HepG2 (cell line): ENCODE measurements around the gene ZMYND8. TPM values are rescaled to one million over a fixed set of nuclear protein-coding genes. Genes with fewer than 3 reads are reported as not detected.

Experiments
- ATAC-seq: fragments of 200-7000 bp; cut with Tn5 transposase; 3 replicates; pipeline ENCODE4 v1.9.1; 2020; ENCODE audit warnings: mild to moderate bottlenecking, moderate library complexity
- BruUV-seq: library from RNA; stranded (reverse); fragments of 400-500 nt; replicated peaks from 2 replicates; lab custom pipeline; 2021; lab: Mats Ljungman, UMichigan
- CTCF ChIA-PET: fragments of 300-600 bp; formaldehyde crosslinking; extraction: SDS; loops from one replicate; lab custom pipeline; 2021; ENCODE audit warnings: low total read pairs, inconsistent platforms, low intra/inter-chr PET ratio; lab: Yijun Ruan, JAX
- POLR2A ChIA-PET: fragments of 350-600 bp; sonication (Branson Sonifier 250); formaldehyde crosslinking; loops from one replicate; lab custom pipeline; 2020; ENCODE audit warnings: antibody characterized with exemption, inconsistent platforms; lab: Yijun Ruan, JAX
- DNase-seq: peaks from one replicate; pipeline ENCODE4 v3.0.0-alpha.2; 2015; ENCODE audit warnings: low spot score
- FAIRE-seq: peaks from 3 replicates; lab custom pipeline; 2011; peaks lifted over from hg19 to GRCh38; lab: Jason Lieb, UNC
- H2AFZ ChIP-seq: one replicate; pipeline ENCODE4 v1.6.1; 2011; ENCODE audit warnings: low read length, inconsistent platforms
- H3K27ac ChIP-seq: fragments of 300-600 bp; 3 replicates; pipeline ENCODE4 v1.8.0; 2011; ENCODE audit warnings: mixed run types, mild to moderate bottlenecking, mixed read lengths, low read length, inconsistent platforms; ENCODE audit not compliant: insufficient read depth; ENCODE audit errors: extremely low read length
- H3K27me3 ChIP-seq, 2 experiments: fragments of 200-600 bp in 1 of 2; 2 replicates in 1 of 2; 3 replicates in 1 of 2; pipeline versions ENCODE4 v1.6.0 to v1.8.0; 2011; ENCODE audit warnings: low read length in 2 of 2, mild to moderate bottlenecking in 2 of 2, moderate library complexity in 2 of 2, inconsistent platforms in 1 of 2; ENCODE audit not compliant: insufficient read depth in 2 of 2, control insufficient read depth in 1 of 2
- H3K36me3 ChIP-seq, 2 experiments: fragments of 200-600 bp in 1 of 2; replicated peaks in 1 of 2; 2 replicates in 1 of 2; 3 replicates in 1 of 2; pipeline versions ENCODE4 v1.5.1 to v1.8.0; 2011; ENCODE audit warnings: low read length in 2 of 2, inconsistent platforms in 1 of 2; ENCODE audit not compliant: insufficient read depth in 2 of 2, control insufficient read depth in 1 of 2
- H3K4me1 ChIP-seq: 2 replicates; pipeline ENCODE4 v1.5.1; 2012; ENCODE audit warnings: low read length, inconsistent platforms; ENCODE audit not compliant: insufficient read depth
- H3K4me2 ChIP-seq: 2 replicates; pipeline ENCODE4 v1.6.0; 2011; ENCODE audit warnings: low read depth, low read length, inconsistent platforms
- H3K4me3 ChIP-seq, 3 experiments: fragments of 200-600 bp in 1 of 3; sonication (generic), shearing (Covaris generic) in 1 of 3; replicated peaks in 1 of 3; 2 replicates each; pipeline ENCODE4 v1.5.1; 2011 to 2016; ENCODE audit warnings: low read length in 3 of 3, inconsistent platforms in 2 of 3, low read depth in 2 of 3, mild to moderate bottlenecking in 2 of 3, control low read depth in 1 of 3, mixed read lengths in 1 of 3; ENCODE audit not compliant: insufficient read depth in 1 of 3
- H3K79me2 ChIP-seq: one replicate; pipeline ENCODE4 v1.6.1; 2011; ENCODE audit warnings: low read length, inconsistent platforms; ENCODE audit not compliant: insufficient read depth
- H3K9ac ChIP-seq: 2 replicates; pipeline ENCODE4 v1.6.0; 2011; ENCODE audit warnings: mild to moderate bottlenecking, low read depth, low read length, inconsistent platforms; ENCODE audit not compliant: insufficient read depth
- H3K9me3 ChIP-seq: 2 replicates; pipeline ENCODE4 v1.5.1; 2012; ENCODE audit warnings: mild to moderate bottlenecking, low read length
- H4K20me1 ChIP-seq: 2 replicates; pipeline ENCODE4 v1.6.0; 2011; ENCODE audit warnings: inconsistent platforms, mild to moderate bottlenecking, low read length, moderate library complexity; ENCODE audit not compliant: insufficient read depth
- ARID2 ChIP-seq: sonication (generic); formaldehyde crosslinking; IDR thresholded peaks from 2 replicates; pipeline ENCODE4 v1.8.1; 2022; ENCODE audit warnings: mild to moderate bottlenecking, missing genetic modification reagents, borderline replicate concordance
- CBX2 ChIP-seq, 2 experiments: fragments of 200-600 bp in 1 of 2; sonication (generic); formaldehyde crosslinking in 1 of 2; IDR thresholded peaks; 2 replicates each; pipeline versions ENCODE4 v1.7.0 to v1.8.1; 2018 to 2022; ENCODE audit warnings: low read depth in 2 of 2, low read length in 1 of 2, mild to moderate bottlenecking in 1 of 2, missing genetic modification reagents in 1 of 2
- EEA1 ChIP-seq: sonication (generic); formaldehyde crosslinking; IDR thresholded peaks from 2 replicates; pipeline ENCODE4 v1.5.1; 2020; ENCODE audit warnings: mild to moderate bottlenecking, missing genetic modification reagents, borderline replicate concordance
- FOSL1 ChIP-seq: sonication (generic); formaldehyde crosslinking; IDR thresholded peaks from 2 replicates; pipeline ENCODE4 v1.9.0; 2021; ENCODE audit warnings: missing genetic modification reagents, borderline replicate concordance
- FOSL2 ChIP-seq: sonication (generic); formaldehyde crosslinking; IDR thresholded peaks from 2 replicates; pipeline ENCODE4 v1.4.0; 2020; ENCODE audit warnings: missing genetic modification reagents
- GATAD1 ChIP-seq: IDR thresholded peaks from 2 replicates; pipeline ENCODE4 v1.6.1; 2016; ENCODE audit warnings: missing genetic modification reagents, missing compliant biosample characterization
- IKZF1 ChIP-seq: fragments of 450-650 bp; IDR thresholded peaks from 2 replicates; pipeline ENCODE4 v1.7.1; 2016
- NFE2 ChIP-seq: sonication (generic); formaldehyde crosslinking; IDR thresholded peaks from 2 replicates; pipeline ENCODE4 v1.4.0; 2020; ENCODE audit warnings: missing genetic modification reagents
- NFE2L2 ChIP-seq: fragments of 150-350 bp; IDR thresholded peaks from 2 replicates; pipeline ENCODE4 v1.6.1; 2014; ENCODE audit warnings: low read length
- TEAD3 ChIP-seq: optimal IDR thresholded peaks from 2 replicates; pipeline ENCODE3; 2016; ENCODE audit warnings: borderline replicate concordance
- XBP1 ChIP-seq: sonication (generic); formaldehyde crosslinking; IDR thresholded peaks from 2 replicates; pipeline ENCODE4 v1.5.0; 2020; ENCODE audit warnings: missing genetic modification reagents
- ZNF143 ChIP-seq: sonication (generic); formaldehyde crosslinking; IDR thresholded peaks from 2 replicates; pipeline ENCODE4 v1.4.0; 2020; ENCODE audit warnings: missing genetic modification reagents
- ZNF337 ChIP-seq: sonication (generic); formaldehyde crosslinking; IDR thresholded peaks from 2 replicates; pipeline ENCODE4 v1.5.1; 2020; ENCODE audit warnings: missing genetic modification reagents, low read depth, mild to moderate bottlenecking, borderline replicate concordance
- ZNF354B ChIP-seq: sonication (generic); formaldehyde crosslinking; IDR thresholded peaks from 2 replicates; pipeline ENCODE4 v1.8.0; 2022; ENCODE audit warnings: mild to moderate bottlenecking, missing genetic modification reagents
- ZNF652 ChIP-seq: IDR thresholded peaks from 2 replicates; pipeline ENCODE4 v1.6.1; 2016; ENCODE audit warnings: low read depth, borderline replicate concordance
- WGBS: methylation state at CpG from one replicate; pipeline ENCODE4 v1.1.6; 2017; ENCODE audit warnings: low lambda C conversion rate; 5-methylcytosine and 5-hydroxymethylcytosine counted together
- in situ Hi-C: cut with HindIII; loops from 2 replicates; pipeline ENCODE4 v1.10.0; 2017; ENCODE audit warnings: low pct_unique_long_range_greater_than_20kb; ENCODE audit not compliant: extremely low pct_ligation_motif_present
- intact Hi-C: fragments of 100-400 bp; cut with micrococcal nuclease; formaldehyde crosslinking; loops from one replicate; pipeline ENCODE4 v1.10.0; 2022; ENCODE audit not compliant: unreplicated experiment
- polyA plus RNA-seq, 8 experiments: library from polyadenylated mRNA; depleted of rRNA in 3 of 8; stranded (reverse) in 7 of 8; unstranded in 1 of 8; fragments of >200 nt; fragmentation: Illumina TruSeq in 4 of 8; extraction: Trizol in 4 of 8; gene quantifications; 2 replicates each; pipeline versions ENCODE4 v1.2.1 to v1.2.3, GENCODE V29; 2011 to 2016; ENCODE audit warnings: low read depth in 4 of 8, missing spikeins in 1 of 8, mixed read lengths in 1 of 8; ENCODE audit not compliant: insufficient read depth in 1 of 8
- total RNA-seq, 5 experiments: library from RNA; depleted of rRNA; stranded (reverse); fragments of >200 nt; fragmentation: Illumina TruSeq; extraction: Trizol; gene quantifications; 2 replicates each; pipeline ENCODE4 v1.2.3, GENCODE V29; 2016; ENCODE audit warnings: low read depth in 1 of 5
- TF ChIP-seq, protein P1 (sequence below): sonication (generic); formaldehyde crosslinking; IDR thresholded peaks from 2 replicates; pipeline ENCODE4 v1.4.0; 2020; ENCODE audit warnings: missing genetic modification reagents, borderline replicate concordance
- TF ChIP-seq, protein P2 (sequence below): sonication (generic); formaldehyde crosslinking; IDR thresholded peaks from 2 replicates; pipeline ENCODE4 v1.4.0; 2020; ENCODE audit warnings: missing genetic modification reagents, borderline replicate concordance

Gene ZMYND8
- total and polyA plus RNA-seq, 2 of the 13 experiments (the other 11 are each of a cell fraction or from before 2014, with no cell fraction given), result 53.9 to 84.7 TPM

DNA sequence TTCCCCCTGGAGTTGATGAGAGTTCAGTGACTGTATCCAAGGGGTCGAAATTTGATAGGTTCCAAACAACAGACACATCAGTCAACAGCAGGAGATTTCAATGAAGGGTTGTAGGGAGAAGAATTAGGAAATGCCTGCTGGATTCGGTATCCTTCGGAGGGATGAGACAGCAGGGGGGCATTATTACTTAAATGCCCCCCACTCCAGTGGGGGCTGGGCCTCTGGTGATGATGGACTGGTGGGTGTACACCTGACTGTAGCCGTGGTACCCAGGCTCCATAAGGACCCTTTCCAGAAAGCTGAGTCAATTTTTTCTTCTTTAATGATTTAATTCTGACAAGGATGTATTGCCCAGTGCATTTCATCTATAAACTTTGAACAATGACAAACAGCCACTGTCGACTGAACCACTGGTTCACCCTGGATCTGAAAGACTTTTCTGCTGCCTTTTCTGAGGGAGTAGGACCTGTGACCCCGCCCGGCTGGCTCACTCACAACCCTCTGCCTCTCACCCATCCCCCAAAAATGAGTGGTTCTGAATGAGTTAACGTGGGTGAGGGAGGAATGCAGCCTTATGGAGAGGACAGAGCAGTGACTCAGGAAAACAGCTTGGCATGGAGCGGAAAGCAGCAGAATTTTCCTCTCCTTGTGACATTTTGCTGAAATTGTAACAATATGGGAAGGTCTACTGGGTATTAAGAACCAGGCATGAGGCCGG, 41.0 kb downstream of the ZMYND8 start:
- Histone ChIP-seq H3K4me2 (no peak overlapping the region), H4K20me1 (peaks cover 94% of the 10 kb centered on the region), H3K27me3 (no peaks in the 10 kb centered on the region), H3K9ac (no peak overlapping the region), H3K79me2 (peaks cover 98% of the 10 kb centered on the region), H2AFZ (no peak overlapping the region), H3K4me3 (no peak overlapping the region), H3K36me3 (peaks cover 23 to 43% of the 10 kb centered on the region in 2 experiments), H3K9me3 (no peaks in the 10 kb centered on the region), H3K4me1 (peaks cover 100% of the 10 kb centered on the region), H3K27ac (peak overlapping the region; percentile 22)
- ChIA-PET POLR2A (interaction anchor here (5.3 kb wide), 1 partner anchor 41 kb away, joined by 187 read pairs; the partner anchor contains the start of gene ZMYND8), CTCF (no interaction called here)
- BruUV-seq, result no TSS peak
- intact Hi-C loops, result loop anchor here (5.0 kb wide), 3 partner anchors 43 to 83 kb away; no protein-coding TSS in a partner anchor
- in situ Hi-C loops, result no loop called here
- DNase-seq (peak; percentile 50), ATAC-seq (no peak), FAIRE-seq (no peak)
- WGBS, result 86% methylated on average over 10 of the region's 10 CpGs
- peak; percentile 83 for TF ChIP-seq ZNF652 (CRISPR knock-in tag)
- TF ChIP-seq XBP1, result no peak
- TF ChIP-seq, protein P1, sequence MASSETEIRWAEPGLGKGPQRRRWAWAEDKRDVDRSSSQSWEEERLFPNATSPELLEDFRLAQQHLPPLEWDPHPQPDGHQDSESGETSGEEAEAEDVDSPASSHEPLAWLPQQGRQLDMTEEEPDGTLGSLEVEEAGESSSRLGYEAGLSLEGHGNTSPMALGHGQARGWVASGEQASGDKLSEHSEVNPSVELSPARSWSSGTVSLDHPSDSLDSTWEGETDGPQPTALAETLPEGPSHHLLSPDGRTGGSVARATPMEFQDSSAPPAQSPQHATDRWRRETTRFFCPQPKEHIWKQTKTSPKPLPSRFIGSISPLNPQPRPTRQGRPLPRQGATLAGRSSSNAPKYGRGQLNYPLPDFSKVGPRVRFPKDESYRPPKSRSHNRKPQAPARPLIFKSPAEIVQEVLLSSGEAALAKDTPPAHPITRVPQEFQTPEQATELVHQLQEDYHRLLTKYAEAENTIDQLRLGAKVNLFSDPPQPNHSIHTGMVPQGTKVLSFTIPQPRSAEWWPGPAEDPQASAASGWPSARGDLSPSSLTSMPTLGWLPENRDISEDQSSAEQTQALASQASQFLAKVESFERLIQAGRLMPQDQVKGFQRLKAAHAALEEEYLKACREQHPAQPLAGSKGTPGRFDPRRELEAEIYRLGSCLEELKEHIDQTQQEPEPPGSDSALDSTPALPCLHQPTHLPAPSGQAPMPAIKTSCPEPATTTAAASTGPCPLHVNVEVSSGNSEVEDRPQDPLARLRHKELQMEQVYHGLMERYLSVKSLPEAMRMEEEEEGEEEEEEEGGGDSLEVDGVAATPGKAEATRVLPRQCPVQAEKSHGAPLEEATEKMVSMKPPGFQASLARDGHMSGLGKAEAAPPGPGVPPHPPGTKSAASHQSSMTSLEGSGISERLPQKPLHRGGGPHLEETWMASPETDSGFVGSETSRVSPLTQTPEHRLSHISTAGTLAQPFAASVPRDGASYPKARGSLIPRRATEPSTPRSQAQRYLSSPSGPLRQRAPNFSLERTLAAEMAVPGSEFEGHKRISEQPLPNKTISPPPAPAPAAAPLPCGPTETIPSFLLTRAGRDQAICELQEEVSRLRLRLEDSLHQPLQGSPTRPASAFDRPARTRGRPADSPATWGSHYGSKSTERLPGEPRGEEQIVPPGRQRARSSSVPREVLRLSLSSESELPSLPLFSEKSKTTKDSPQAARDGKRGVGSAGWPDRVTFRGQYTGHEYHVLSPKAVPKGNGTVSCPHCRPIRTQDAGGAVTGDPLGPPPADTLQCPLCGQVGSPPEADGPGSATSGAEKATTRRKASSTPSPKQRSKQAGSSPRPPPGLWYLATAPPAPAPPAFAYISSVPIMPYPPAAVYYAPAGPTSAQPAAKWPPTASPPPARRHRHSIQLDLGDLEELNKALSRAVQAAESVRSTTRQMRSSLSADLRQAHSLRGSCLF (CRISPR knock-in tag), result no peak
- peak; percentile 69; the same call in 1 of the 2 replicates for TF ChIP-seq NFE2 (CRISPR knock-in tag)
- TF ChIP-seq ARID2, result no peak
- peak; percentile 43 for TF ChIP-seq TEAD3
- TF ChIP-seq GATAD1 (CRISPR knock-in tag), result 0 out of 2 replicates have a peak, but pooled peaks have one; percentile 39
- peak; percentile 15; the same call in 1 of the 2 replicates for TF ChIP-seq FOSL2 (CRISPR knock-in tag)
- TF ChIP-seq ZNF143 (CRISPR knock-in tag), result no peak
- TF ChIP-seq CBX2 (IDR thresholded peaks at IDR 0.05; ENCODE audit: low read depth, low read length), result no peak
- TF ChIP-seq CBX2 (CRISPR knock-in tag; IDR thresholded peaks at IDR 0.05; ENCODE audit: low read depth), result no peak
- TF ChIP-seq, protein P2, sequence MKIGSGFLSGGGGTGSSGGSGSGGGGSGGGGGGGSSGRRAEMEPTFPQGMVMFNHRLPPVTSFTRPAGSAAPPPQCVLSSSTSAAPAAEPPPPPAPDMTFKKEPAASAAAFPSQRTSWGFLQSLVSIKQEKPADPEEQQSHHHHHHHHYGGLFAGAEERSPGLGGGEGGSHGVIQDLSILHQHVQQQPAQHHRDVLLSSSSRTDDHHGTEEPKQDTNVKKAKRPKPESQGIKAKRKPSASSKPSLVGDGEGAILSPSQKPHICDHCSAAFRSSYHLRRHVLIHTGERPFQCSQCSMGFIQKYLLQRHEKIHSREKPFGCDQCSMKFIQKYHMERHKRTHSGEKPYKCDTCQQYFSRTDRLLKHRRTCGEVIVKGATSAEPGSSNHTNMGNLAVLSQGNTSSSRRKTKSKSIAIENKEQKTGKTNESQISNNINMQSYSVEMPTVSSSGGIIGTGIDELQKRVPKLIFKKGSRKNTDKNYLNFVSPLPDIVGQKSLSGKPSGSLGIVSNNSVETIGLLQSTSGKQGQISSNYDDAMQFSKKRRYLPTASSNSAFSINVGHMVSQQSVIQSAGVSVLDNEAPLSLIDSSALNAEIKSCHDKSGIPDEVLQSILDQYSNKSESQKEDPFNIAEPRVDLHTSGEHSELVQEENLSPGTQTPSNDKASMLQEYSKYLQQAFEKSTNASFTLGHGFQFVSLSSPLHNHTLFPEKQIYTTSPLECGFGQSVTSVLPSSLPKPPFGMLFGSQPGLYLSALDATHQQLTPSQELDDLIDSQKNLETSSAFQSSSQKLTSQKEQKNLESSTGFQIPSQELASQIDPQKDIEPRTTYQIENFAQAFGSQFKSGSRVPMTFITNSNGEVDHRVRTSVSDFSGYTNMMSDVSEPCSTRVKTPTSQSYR (CRISPR knock-in tag), result peak; percentile 58; the same call in 1 of the 2 replicates
- TF ChIP-seq ZNF337 (CRISPR knock-in tag), result no peak
- no peak for TF ChIP-seq ZNF354B (CRISPR knock-in tag)
- no peak for TF ChIP-seq FOSL1 (CRISPR knock-in tag)
- TF ChIP-seq NFE2L2, result peak; percentile 8; the same call in 1 of the 2 replicates
- 0 out of 2 replicates have a peak, but pooled peaks have one; percentile 20 for TF ChIP-seq EEA1
- TF ChIP-seq IKZF1, result no peak
